Fibroblast of lung (primary cell): ENCODE results near the gene CDH4. TPM values are rescaled to one million over a fixed set of nuclear protein-coding genes. Genes with fewer than 3 reads are reported as not detected.

Experiments used
- DNase-seq, 2 donors: peaks; one replicate each; pipeline versions ENCODE4 v3.0.0 to v3.0.0-alpha.2; 2010; ENCODE audit warnings: low read depth in 2 of 2
- H2AFZ ChIP-seq: 2 replicates; pipeline ENCODE4 v1.5.1; 2012; ENCODE audit warnings: low read length, control low read depth, inconsistent platforms
- H3K27ac ChIP-seq: 2 replicates; pipeline ENCODE4 v1.5.1; 2011; ENCODE audit warnings: low read length, control low read depth; ENCODE audit not compliant: insufficient read depth
- H3K27me3 ChIP-seq: 2 replicates; pipeline ENCODE4 v1.5.1; 2011; ENCODE audit warnings: mild to moderate bottlenecking, low read length; ENCODE audit not compliant: control insufficient read depth, insufficient read depth
- H3K36me3 ChIP-seq: 2 replicates; pipeline ENCODE4 v1.5.1; 2011; ENCODE audit warnings: low read length; ENCODE audit not compliant: control insufficient read depth, insufficient read depth
- H3K4me1 ChIP-seq: 2 replicates; pipeline ENCODE4 v1.5.1; 2011; ENCODE audit warnings: low read length; ENCODE audit not compliant: control insufficient read depth, insufficient read depth; ENCODE audit errors: extremely low read depth
- H3K4me2 ChIP-seq: 2 replicates; pipeline ENCODE4 v1.5.1; 2011; ENCODE audit warnings: low read length, control low read depth; ENCODE audit not compliant: insufficient read depth; ENCODE audit errors: extremely low read depth
- H3K4me3 ChIP-seq, 4 experiments: fragments of 200-600 bp in 1 of 4; sonication (generic) in 1 of 4; replicated peaks in 1 of 4; 2 replicates each; pipeline ENCODE4 v1.5.1; 2011 to 2016; ENCODE audit warnings: low read length in 4 of 4, low read depth in 3 of 4, mild to moderate bottlenecking in 3 of 4, control low read depth in 2 of 4, inconsistent platforms in 1 of 4, mixed read lengths in 1 of 4; ENCODE audit not compliant: insufficient read depth in 1 of 4; ENCODE audit errors: control extremely low read depth in 1 of 4
- H3K79me2 ChIP-seq: 2 replicates; pipeline ENCODE4 v1.5.1; 2012; ENCODE audit warnings: mild to moderate bottlenecking, low read length, inconsistent platforms; ENCODE audit not compliant: control insufficient read depth, insufficient read depth
- H3K9ac ChIP-seq: 2 replicates; pipeline ENCODE4 v1.5.1; 2011; ENCODE audit warnings: mild to moderate bottlenecking, low read length, control low read depth; ENCODE audit not compliant: insufficient read depth
- H3K9me3 ChIP-seq: 2 replicates; pipeline ENCODE4 v1.5.1; 2012; ENCODE audit warnings: low read depth, low read length; ENCODE audit not compliant: control insufficient read depth, insufficient read depth
- H4K20me1 ChIP-seq: 2 replicates; pipeline ENCODE4 v1.5.1; 2011; ENCODE audit warnings: low read length; ENCODE audit not compliant: control insufficient read depth, insufficient read depth; ENCODE audit errors: extremely low read depth
- EZH2 ChIP-seq: IDR thresholded peaks from 2 replicates; pipeline ENCODE4 v1.5.1; 2012; ENCODE audit warnings: low read length, control low read depth, mild to moderate bottlenecking; ENCODE audit errors: missing control alignments
- polyA plus RNA-seq, 2 donors: library from polyadenylated mRNA; depleted of rRNA in 1 of 2; stranded (reverse) in 1 of 2; unstranded in 1 of 2; fragments of >200 nt; gene quantifications; 2 replicates each; pipeline ENCODE4 v1.2.1, GENCODE V29; 2011 to 2012; ENCODE audit warnings: missing spikeins in 1 of 2
- total RNA-seq: library from RNA; depleted of rRNA; stranded (reverse); fragments of >200 nt; gene quantifications from 2 replicates; pipeline ENCODE4 v1.2.1, GENCODE V29; 2014
- TF ChIP-seq, protein P1 (sequence below), 2 donors: IDR thresholded peaks in 1 of 2; conservative IDR thresholded peaks in 1 of 2; 1 replicate in 1 of 2; 2 replicates in 1 of 2; pipeline ENCODE4 v1.5.1; 2011 to 2012; ENCODE audit warnings: low read length in 2 of 2, control low read depth in 1 of 2, inconsistent platforms in 1 of 2, low read depth in 1 of 2, mild to moderate bottlenecking in 1 of 2

CDH4 gene
- total and polyA plus RNA-seq, 2 donors (not counting 1 experiment from before 2014, with no cell fraction given) = 4.8 to 6.8 TPM

DNA sequence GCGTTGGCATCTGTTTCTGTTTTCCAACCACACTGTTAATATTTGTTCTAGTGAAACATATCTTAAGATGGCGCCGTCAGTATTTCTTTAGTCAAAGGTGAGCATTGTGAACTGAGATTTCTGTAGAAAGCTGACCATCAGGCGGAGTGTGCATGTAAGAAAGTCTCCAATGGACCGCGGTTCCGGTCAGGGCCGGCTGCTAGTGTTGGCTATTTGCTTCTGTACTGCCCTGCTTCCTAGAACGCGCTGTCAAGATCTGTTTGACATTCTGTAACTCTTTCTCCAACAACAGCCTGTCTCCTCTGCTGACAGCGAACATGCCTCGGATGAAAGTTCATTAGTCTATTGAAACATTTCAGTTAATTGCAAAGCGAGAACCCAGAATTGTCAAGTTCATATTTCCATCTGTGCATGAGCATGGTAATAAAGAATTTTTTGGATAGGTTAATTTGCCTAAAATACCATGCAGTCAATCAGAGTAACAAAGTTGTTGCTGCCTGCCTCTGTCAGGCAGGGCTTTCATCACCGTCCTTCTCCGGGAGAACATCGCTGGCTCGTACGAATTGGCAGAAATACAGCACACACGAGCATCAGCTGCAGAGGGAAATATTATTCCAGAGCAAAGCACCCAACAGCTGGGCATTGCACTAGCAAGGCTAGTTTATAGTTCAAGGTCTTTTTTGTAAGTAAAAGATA lies 369.1 kb downstream of the CDH4 start:
- H3K9ac ChIP-seq = no peak overlapping the region
- no peak for DNase-seq
- H3K36me3 ChIP-seq = no peaks in the 10 kb centered on the region
- no peak overlapping the region for H3K4me3 ChIP-seq
- peaks cover 1% of the 10 kb centered on the region for H4K20me1 ChIP-seq
- no peak overlapping the region for H2AFZ ChIP-seq
- H3K27me3 ChIP-seq = no peaks in the 10 kb centered on the region
- H3K79me2 ChIP-seq = no peaks in the 10 kb centered on the region
- H3K27ac ChIP-seq = no peak overlapping the region
- H3K4me1 ChIP-seq = no peaks in the 10 kb centered on the region
- no peak for TF ChIP-seq EZH2
- TF ChIP-seq, protein P1, sequence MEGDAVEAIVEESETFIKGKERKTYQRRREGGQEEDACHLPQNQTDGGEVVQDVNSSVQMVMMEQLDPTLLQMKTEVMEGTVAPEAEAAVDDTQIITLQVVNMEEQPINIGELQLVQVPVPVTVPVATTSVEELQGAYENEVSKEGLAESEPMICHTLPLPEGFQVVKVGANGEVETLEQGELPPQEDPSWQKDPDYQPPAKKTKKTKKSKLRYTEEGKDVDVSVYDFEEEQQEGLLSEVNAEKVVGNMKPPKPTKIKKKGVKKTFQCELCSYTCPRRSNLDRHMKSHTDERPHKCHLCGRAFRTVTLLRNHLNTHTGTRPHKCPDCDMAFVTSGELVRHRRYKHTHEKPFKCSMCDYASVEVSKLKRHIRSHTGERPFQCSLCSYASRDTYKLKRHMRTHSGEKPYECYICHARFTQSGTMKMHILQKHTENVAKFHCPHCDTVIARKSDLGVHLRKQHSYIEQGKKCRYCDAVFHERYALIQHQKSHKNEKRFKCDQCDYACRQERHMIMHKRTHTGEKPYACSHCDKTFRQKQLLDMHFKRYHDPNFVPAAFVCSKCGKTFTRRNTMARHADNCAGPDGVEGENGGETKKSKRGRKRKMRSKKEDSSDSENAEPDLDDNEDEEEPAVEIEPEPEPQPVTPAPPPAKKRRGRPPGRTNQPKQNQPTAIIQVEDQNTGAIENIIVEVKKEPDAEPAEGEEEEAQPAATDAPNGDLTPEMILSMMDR (conservative IDR thresholded peaks at IDR 0.05 in 1 of 2, IDR thresholded peaks at IDR 0.05 in 1 of 2; ENCODE audit: low read depth in 1 of 2, low read length in 2 of 2) = no peak
- H3K4me2 ChIP-seq = no peak overlapping the region
- no peaks in the 10 kb centered on the region for H3K9me3 ChIP-seq

DNA sequence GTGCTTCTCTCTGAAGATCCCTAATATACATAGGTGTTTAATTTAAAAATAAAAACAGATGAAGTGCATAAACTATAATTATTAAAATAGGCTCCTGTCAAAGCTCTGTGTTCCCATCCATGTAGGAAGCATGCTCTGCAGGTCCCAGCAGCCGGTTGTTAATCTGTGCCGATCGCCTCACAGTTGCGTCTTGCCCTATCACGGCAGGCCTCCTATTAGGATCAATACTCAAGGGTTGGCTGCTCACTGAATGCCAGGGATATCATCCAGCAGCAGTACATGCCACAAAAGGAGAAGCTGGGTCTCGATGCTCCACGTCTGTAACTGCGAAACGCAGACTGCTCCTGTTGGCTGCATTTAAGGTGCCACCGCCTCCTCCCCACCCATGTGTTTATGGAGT lies 369.8 kb downstream of the CDH4 start:
- Histone ChIP-seq H3K9ac (no peak overlapping the region), H3K27me3 (no peaks in the 10 kb centered on the region), H3K4me2 (no peak overlapping the region), H4K20me1 (peaks cover 1% of the 10 kb centered on the region), H3K4me3 (no peak overlapping the region), H3K9me3 (no peaks in the 10 kb centered on the region), H2AFZ (no peak overlapping the region), H3K36me3 (no peaks in the 10 kb centered on the region), H3K79me2 (no peaks in the 10 kb centered on the region), H3K27ac (no peak overlapping the region), H3K4me1 (no peaks in the 10 kb centered on the region)
- no peak for TF ChIP-seq EZH2
- TF ChIP-seq, protein P1 (conservative IDR thresholded peaks at IDR 0.05 in 1 of 2, IDR thresholded peaks at IDR 0.05 in 1 of 2; ENCODE audit: low read depth in 1 of 2, low read length in 2 of 2) = no peak
- no peak for DNase-seq

DNA sequence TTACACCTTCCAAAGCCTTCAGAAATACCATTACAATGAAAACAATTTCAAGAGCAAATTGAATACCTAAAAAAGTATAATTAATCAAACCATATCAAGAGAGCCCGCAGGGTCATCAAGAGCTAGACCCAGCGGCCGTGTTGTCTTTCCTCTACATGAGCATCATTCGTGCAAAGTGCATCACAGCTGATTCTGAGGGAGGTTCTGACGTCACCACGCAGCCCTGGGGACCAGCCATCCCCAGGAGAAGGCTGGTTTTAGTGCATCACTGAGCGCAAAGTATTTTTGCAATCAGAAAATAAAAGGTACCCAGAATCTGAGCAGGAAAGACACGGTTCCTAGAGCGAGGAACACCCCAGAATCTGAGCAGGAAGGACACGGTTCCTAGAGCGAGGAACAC lies 371.4 kb downstream of the CDH4 start:
- H3K4me3 ChIP-seq = no peak overlapping the region
- no peak for DNase-seq
- H4K20me1 ChIP-seq = peaks cover 1% of the 10 kb centered on the region
- H3K9me3 ChIP-seq = no peaks in the 10 kb centered on the region
- no peak overlapping the region for H3K4me2 ChIP-seq
- H3K9ac ChIP-seq = no peak overlapping the region
- no peaks in the 10 kb centered on the region for H3K27me3 ChIP-seq
- H2AFZ ChIP-seq = no peak overlapping the region
- H3K4me1 ChIP-seq = no peaks in the 10 kb centered on the region
- H3K79me2 ChIP-seq = no peaks in the 10 kb centered on the region
- no peak overlapping the region for H3K27ac ChIP-seq
- TF ChIP-seq EZH2 = no peak
- TF ChIP-seq, protein P1 (conservative IDR thresholded peaks at IDR 0.05 in 1 of 2, IDR thresholded peaks at IDR 0.05 in 1 of 2; ENCODE audit: low read depth in 1 of 2, low read length in 2 of 2) = no peak
- H3K36me3 ChIP-seq = no peaks in the 10 kb centered on the region
